Vagina (tissue), 2 donors: ENCODE measurements around the gene SLC39A11.

ENCODE experiments used
- CTCF ChIP-seq, 3 experiments: fragments of 450-650 bp in 2 of 3; fragments of 200-600 bp in 1 of 3; sonication (generic) in 1 of 3; IDR thresholded peaks; one replicate each; pipeline ENCODE4 v1.5.1; 2017 to 2019; ENCODE audit warnings: antibody characterized with exemption in 3 of 3, mild to moderate bottlenecking in 2 of 3, moderate library complexity in 2 of 3
- POLR2A ChIP-seq, 2 donors: fragments of 450-650 bp; IDR thresholded peaks; one replicate each; pipeline ENCODE4 v1.6.1; 2017; ENCODE audit warnings: antibody characterized with exemption in 2 of 2, mild to moderate bottlenecking in 2 of 2, moderate library complexity in 2 of 2

GRCh38 chr17:72661116-72661944 lies 431.2 kb downstream of the SLC39A11 start:
- TF ChIP-seq POLR2A (IDR thresholded peaks at IDR 0.05) (no peak), CTCF (IDR thresholded peaks at IDR 0.05) (no peak)
